Measurements from ENCODE around the gene APLP1.
"Not testable (repeated sequence)": the region's sequence is repeated elsewhere in the genome, so short reads cannot be mapped to it uniquely, and the experiment has no call there.

APLP1 gene

GRCh38 chr19:35904311-35905068, 36.1 kb downstream of the APLP1 start:
- H3K9me3 ChIP-seq (ENCODE audit: control insufficient read depth, insufficient read depth, low read length), result no peaks in the 10 kb centered on the region
- no CpG with 5 or more reads among the region's 10 CpGs for WGBS (ENCODE audit: insufficient coverage, insufficient read length)
- no peak overlapping the region for H3K4me3 ChIP-seq (ENCODE audit: low read length)
- H3K27ac ChIP-seq (ENCODE audit: low read length), result no peak overlapping the region
- H3K4me1 ChIP-seq (ENCODE audit: control insufficient read depth, insufficient read depth, low read length), result peaks cover 6% of the 10 kb centered on the region
- DNase-seq (ENCODE audit: low read depth, low spot score), result no peak
- no peaks in the 10 kb centered on the region for H3K27me3 ChIP-seq (ENCODE audit: control insufficient read depth, insufficient read depth, low read length)
- no peaks in the 10 kb centered on the region for H3K36me3 ChIP-seq (ENCODE audit: control insufficient read depth, insufficient read depth, low read length)

- Histone ChIP-seq H3K9me3 (ENCODE audit: control insufficient read depth, insufficient read depth, low read length) (no peaks in the 10 kb centered on the region), H3K4me1 (ENCODE audit: control insufficient read depth, insufficient read depth, low read length) (peaks cover 6% of the 10 kb centered on the region), H3K27me3 (ENCODE audit: control insufficient read depth, insufficient read depth, low read length) (no peaks in the 10 kb centered on the region), H3K27ac (ENCODE audit: low read length) (no peak overlapping the region), H3K36me3 (ENCODE audit: control insufficient read depth, insufficient read depth, low read length) (no peaks in the 10 kb centered on the region), H3K4me3 (ENCODE audit: low read length) (no peak overlapping the region)
- no CpG with 5 or more reads among the region's 6 CpGs for WGBS (ENCODE audit: insufficient coverage, insufficient read length)
- DNase-seq (ENCODE audit: low read depth, low spot score), result no peak
Observed at GRCh38 chr19:35905178-35905727, 36.9 kb downstream of the APLP1 start.

- Histone ChIP-seq H3K9me3 (ENCODE audit: control insufficient read depth, insufficient read depth, low read length) (no peaks in the 10 kb centered on the region), H3K4me3 (ENCODE audit: low read length) (no peak overlapping the region), H3K27ac (ENCODE audit: low read length) (no peak overlapping the region), H3K27me3 (ENCODE audit: control insufficient read depth, insufficient read depth, low read length) (no peaks in the 10 kb centered on the region), H3K36me3 (ENCODE audit: control insufficient read depth, insufficient read depth, low read length) (no peaks in the 10 kb centered on the region), H3K4me1 (ENCODE audit: control insufficient read depth, insufficient read depth, low read length) (peaks cover 6% of the 10 kb centered on the region)
- WGBS (ENCODE audit: insufficient coverage, insufficient read length), result no CpG with 5 or more reads among the region's 12 CpGs
- DNase-seq (ENCODE audit: low read depth, low spot score), result no peak
Observed at GRCh38 chr19:35907377-35907745, 39.0 kb downstream of the APLP1 start.

- no CpG with 5 or more reads among the region's 9 CpGs for WGBS (ENCODE audit: insufficient coverage, insufficient read length)
- no peak within 1 kb of the TSS for H3K4me3 ChIP-seq (ENCODE audit: low read length)
Observed at GRCh38 chr19:35908010-35908441, 39.7 kb downstream of the APLP1 start, which contains the start of gene TYROBP. TYROBP (minus strand) TSS chr19:35908295; CDS start chr19:35908228, 67 bp downstream.

GRCh38 chr19:35908973-35909683, 40.8 kb downstream of the APLP1 start:
- Histone ChIP-seq H3K27ac (ENCODE audit: low read length) (no peak overlapping the region), H3K4me1 (ENCODE audit: control insufficient read depth, insufficient read depth, low read length) (peaks cover 3% of the 10 kb centered on the region; the same call in 1 of the 2 replicates)
- no CpG with 5 or more reads among the region's 10 CpGs for WGBS (ENCODE audit: insufficient coverage, insufficient read length)

More at GRCh38 chr19:35908010-35908441, 39.7 kb downstream of the APLP1 start, which contains the start of gene TYROBP:
- Histone ChIP-seq H3K36me3 (ENCODE audit: control insufficient read depth, insufficient read depth, low read length) (no peaks in the 10 kb centered on the region), H3K27me3 (ENCODE audit: control insufficient read depth, insufficient read depth, low read length) (no peaks in the 10 kb centered on the region; the same call in 1 of the 2 replicates), H3K27ac (ENCODE audit: low read length) (no peak within 1 kb of the TSS), H3K4me1 (ENCODE audit: control insufficient read depth, insufficient read depth, low read length) (peaks cover 6% of the 10 kb centered on the region), H3K9me3 (ENCODE audit: control insufficient read depth, insufficient read depth, low read length) (no peaks in the 10 kb centered on the region)
- no peak for DNase-seq (ENCODE audit: low read depth, low spot score)

GRCh38 chr19:35909684-35910035, 41.3 kb downstream of the APLP1 start:
- Histone ChIP-seq H3K4me1 (ENCODE audit: control insufficient read depth, insufficient read depth, low read length) (peaks cover 3% of the 10 kb centered on the region; the same call in 1 of the 2 replicates), H3K27ac (ENCODE audit: low read length) (no peak overlapping the region), H3K4me3 (ENCODE audit: low read length) (no peak overlapping the region), H3K27me3 (ENCODE audit: control insufficient read depth, insufficient read depth, low read length) (no peaks in the 10 kb centered on the region; the same call in 1 of the 2 replicates), H3K36me3 (ENCODE audit: control insufficient read depth, insufficient read depth, low read length) (no peaks in the 10 kb centered on the region), H3K9me3 (ENCODE audit: control insufficient read depth, insufficient read depth, low read length) (no peaks in the 10 kb centered on the region)
- no peak for DNase-seq (ENCODE audit: low read depth, low spot score)
- no CpG with 5 or more reads among the region's 6 CpGs for WGBS (ENCODE audit: insufficient coverage, insufficient read length)

More at GRCh38 chr19:35908973-35909683, 40.8 kb downstream of the APLP1 start:
- Histone ChIP-seq H3K36me3 (ENCODE audit: control insufficient read depth, insufficient read depth, low read length) (no peaks in the 10 kb centered on the region), H3K4me3 (ENCODE audit: low read length) (no peak overlapping the region), H3K27me3 (ENCODE audit: control insufficient read depth, insufficient read depth, low read length) (no peaks in the 10 kb centered on the region; the same call in 1 of the 2 replicates), H3K9me3 (ENCODE audit: control insufficient read depth, insufficient read depth, low read length) (no peaks in the 10 kb centered on the region)
- no peak for DNase-seq (ENCODE audit: low read depth, low spot score)

- DNase-seq (ENCODE audit: low read depth, low spot score); H3K27ac ChIP-seq (ENCODE audit: low read length); H3K4me3 ChIP-seq (ENCODE audit: low read length); H3K27me3 ChIP-seq (ENCODE audit: control insufficient read depth, insufficient read depth, low read length); H3K36me3 ChIP-seq (ENCODE audit: control insufficient read depth, insufficient read depth, low read length); H3K9me3 ChIP-seq (ENCODE audit: control insufficient read depth, insufficient read depth, low read length); H3K4me1 ChIP-seq (ENCODE audit: control insufficient read depth, insufficient read depth, low read length): not testable (repeated sequence)
- WGBS (ENCODE audit: insufficient coverage, insufficient read length), result no CpG with 5 or more reads among the region's 14 CpGs
Observed at GRCh38 chr19:35910355-35910754, 42.0 kb downstream of the APLP1 start.

- Histone ChIP-seq H3K9me3 (ENCODE audit: control insufficient read depth, insufficient read depth, low read length) (no peaks in the 10 kb centered on the region), H3K36me3 (ENCODE audit: control insufficient read depth, insufficient read depth, low read length) (no peaks in the 10 kb centered on the region), H3K27me3 (ENCODE audit: control insufficient read depth, insufficient read depth, low read length) (no peaks in the 10 kb centered on the region; the same call in 1 of the 2 replicates), H3K27ac (ENCODE audit: low read length) (no peak overlapping the region), H3K4me1 (ENCODE audit: control insufficient read depth, insufficient read depth, low read length) (peaks cover 3% of the 10 kb centered on the region; the same call in 1 of the 2 replicates), H3K4me3 (ENCODE audit: low read length) (no peak overlapping the region)
- WGBS (ENCODE audit: insufficient coverage, insufficient read length), result no CpG with 5 or more reads among the region's 3 CpGs
- DNase-seq (ENCODE audit: low read depth, low spot score), result no peak
Observed at GRCh38 chr19:35911173-35911572, 42.8 kb downstream of the APLP1 start.

- no peak overlapping the region for H3K4me3 ChIP-seq (ENCODE audit: low read length)
- DNase-seq (ENCODE audit: low read depth, low spot score), result no peak
- WGBS (ENCODE audit: insufficient coverage, insufficient read length), result no CpG with 5 or more reads among the region's 5 CpGs
- H3K9me3 ChIP-seq (ENCODE audit: control insufficient read depth, insufficient read depth, low read length), result no peaks in the 10 kb centered on the region
- H3K27me3 ChIP-seq (ENCODE audit: control insufficient read depth, insufficient read depth, low read length), result no peaks in the 10 kb centered on the region; the same call in 1 of the 2 replicates
- no peaks in the 10 kb centered on the region for H3K36me3 ChIP-seq (ENCODE audit: control insufficient read depth, insufficient read depth, low read length)
- H3K4me1 ChIP-seq (ENCODE audit: control insufficient read depth, insufficient read depth, low read length), result peaks cover 3% of the 10 kb centered on the region; the same call in 1 of the 2 replicates
- no peak overlapping the region for H3K27ac ChIP-seq (ENCODE audit: low read length)
Observed at GRCh38 chr19:35911790-35912189, 43.4 kb downstream of the APLP1 start.

- Histone ChIP-seq H3K9me3 (ENCODE audit: control insufficient read depth, insufficient read depth, low read length) (no peaks in the 10 kb centered on the region), H3K4me1 (ENCODE audit: control insufficient read depth, insufficient read depth, low read length) (peaks cover 2% of the 10 kb centered on the region; the same call in 1 of the 2 replicates), H3K4me3 (ENCODE audit: low read length) (no peak overlapping the region), H3K36me3 (ENCODE audit: control insufficient read depth, insufficient read depth, low read length) (no peaks in the 10 kb centered on the region), H3K27ac (ENCODE audit: low read length) (no peak overlapping the region), H3K27me3 (ENCODE audit: control insufficient read depth, insufficient read depth, low read length) (no peaks in the 10 kb centered on the region; the same call in 1 of the 2 replicates)
- WGBS (ENCODE audit: insufficient coverage, insufficient read length), result no CpG with 5 or more reads among the region's 7 CpGs
- no peak for DNase-seq (ENCODE audit: low read depth, low spot score)
Observed at GRCh38 chr19:35913589-35913988, 45.2 kb downstream of the APLP1 start.

Measured in iPS DF 6.9 (cell line).